Stimulated activated CD4-positive, alpha-beta T cell treated with anti-CD3 and anti-CD28 coated beads, TNF-alpha, amount 100 ng/mL, for 48 hours (primary cell): ENCODE results near the gene GALNT2.

ENCODE experiments used
- DNase-seq, 3 donors: peaks; one replicate each; pipeline ENCODE4 v3.0.0-alpha.2; 2020; ENCODE audit warnings: low read depth in 3 of 3

Gene GALNT2

GRCh38 chr1:230230948-230231773 is 164.1 kb downstream of the GALNT2 start:
- DNase-seq = no peak

GRCh38 chr1:230231774-230232145 is 164.7 kb downstream of the GALNT2 start:
- DNase-seq = no peak

- no peak for DNase-seq
Measured at GRCh38 chr1:230232371-230232771, 165.3 kb downstream of the GALNT2 start.

GRCh38 chr1:230233786-230234185 is 166.7 kb downstream of the GALNT2 start:
- no peak for DNase-seq

GRCh38 chr1:230235876-230236275 is 168.8 kb downstream of the GALNT2 start:
- no peak for DNase-seq

GRCh38 chr1:230236301-230237008 is 169.4 kb downstream of the GALNT2 start:
- no peak for DNase-seq

- DNase-seq = no peak
Measured at GRCh38 chr1:230237009-230237370, 170.0 kb downstream of the GALNT2 start.

GRCh38 chr1:230237805-230238204 is 170.8 kb downstream of the GALNT2 start:
- DNase-seq = no peak

GRCh38 chr1:230240446-230241086 is 173.5 kb downstream of the GALNT2 start:
- DNase-seq = no peak

- no peak for DNase-seq
Measured at GRCh38 chr1:230242326-230242725, 175.3 kb downstream of the GALNT2 start.

GRCh38 chr1:230243146-230243545 is 176.1 kb downstream of the GALNT2 start:
- DNase-seq = no peak

GRCh38 chr1:230243583-230244353 is 176.7 kb downstream of the GALNT2 start:
- no peak for DNase-seq

GRCh38 chr1:230246551-230246950 is 179.5 kb downstream of the GALNT2 start:
- no peak for DNase-seq

- no peak for DNase-seq
Measured at GRCh38 chr1:230248016-230248888, 181.2 kb downstream of the GALNT2 start.

GRCh38 chr1:230248889-230249270 is 181.8 kb downstream of the GALNT2 start:
- no peak for DNase-seq

GRCh38 chr1:230249695-230250480 is 182.8 kb downstream of the GALNT2 start:
- DNase-seq = no peak

GRCh38 chr1:230250666-230251065 is 183.6 kb downstream of the GALNT2 start:
- DNase-seq = no peak

- no peak for DNase-seq
Measured at GRCh38 chr1:230251644-230252191, 184.7 kb downstream of the GALNT2 start.

- no peak for DNase-seq
Measured at GRCh38 chr1:230253150-230253549, 186.1 kb downstream of the GALNT2 start.

GRCh38 chr1:230254265-230254664 is 187.2 kb downstream of the GALNT2 start:
- no peak for DNase-seq
